Sigmoid colon (tissue), 7 donors: ENCODE measurements around the gene PMF1. TPM values are rescaled to one million over a fixed set of nuclear protein-coding genes. Genes with fewer than 3 reads are reported as not detected.

ENCODE experiments used
- DNase-seq: peaks from one replicate; pipeline ENCODE4 v3.0.0-alpha.2; 2019
- H3K27ac ChIP-seq, 4 donors: fragments of 200-600 bp; sonication (generic); one replicate each; pipeline ENCODE4 v1.5.1; 2016 to 2019; ENCODE audit warnings: mild to moderate bottlenecking in 1 of 4
- H3K27me3 ChIP-seq, 3 donors: fragments of 200-600 bp; sonication (generic); one replicate each; pipeline ENCODE4 v1.5.1; 2019; ENCODE audit warnings: mild to moderate bottlenecking in 1 of 3
- H3K36me3 ChIP-seq, 4 donors: fragments of 200-600 bp; sonication (generic); one replicate each; pipeline ENCODE4 v1.5.1; 2016 to 2019
- H3K4me1 ChIP-seq, 4 donors: fragments of 200-600 bp; sonication (generic); one replicate each; pipeline ENCODE4 v1.5.1; 2017 to 2019
- H3K4me3 ChIP-seq, 4 donors: fragments of 200-600 bp; sonication (generic); one replicate each; pipeline ENCODE4 v1.5.1; 2017 to 2019; ENCODE audit warnings: mild to moderate bottlenecking in 2 of 4, moderate library complexity in 1 of 4
- H3K9me3 ChIP-seq, 4 donors: fragments of 200-600 bp in 3 of 4; sonication (generic) in 3 of 4; one replicate each; pipeline versions ENCODE4 v1.5.1 to v1.6.1; 2013 to 2019
- EP300 ChIP-seq, 4 donors: sonication (generic); formaldehyde crosslinking; IDR thresholded peaks; one replicate each; pipeline ENCODE4 v1.6.1; 2017; ENCODE audit warnings: antibody characterized with exemption in 4 of 4
- POLR2A ChIP-seq, 2 donors: fragments of 450-650 bp; IDR thresholded peaks; one replicate each; pipeline ENCODE4 v1.6.1; 2016; ENCODE audit warnings: antibody characterized with exemption in 2 of 2, mild to moderate bottlenecking in 2 of 2, moderate library complexity in 2 of 2
- POLR2AphosphoS5 ChIP-seq, 4 donors: sonication (generic); formaldehyde crosslinking; IDR thresholded peaks; one replicate each; pipeline ENCODE4 v1.6.1; 2017; ENCODE audit warnings: antibody characterized with exemption in 4 of 4
- WGBS, 2 donors: extraction: QIAGEN DNeasy Blood & Tissue Kit; methylation state at CpG; one replicate each; pipeline ENCODE4 v1.1.7; 2013; 5-methylcytosine and 5-hydroxymethylcytosine counted together
- intact Hi-C: fragments of 100-400 bp; cut with DNase I; formaldehyde crosslinking; loops from one replicate; pipeline ENCODE4 v1.15.1; 2023
- polyA plus RNA-seq, 3 donors: library from polyadenylated mRNA; stranded (reverse); fragments of 200-250 nt; gene quantifications; one replicate each; pipeline ENCODE4 v1.2.3, GENCODE V29; 2013
- total RNA-seq, 4 donors: library from RNA; depleted of rRNA; stranded (reverse); fragments of >200 nt; gene quantifications; one replicate each; pipeline ENCODE4 v1.1.0, GENCODE V29; 2016
- TF ChIP-seq, protein P1 (sequence below), 4 experiments: fragments of 450-650 bp in 3 of 4; fragments of 200-600 bp in 1 of 4; IDR thresholded peaks; one replicate each; pipeline ENCODE4 v1.5.1; 2016 to 2019; ENCODE audit warnings: antibody characterized with exemption in 4 of 4, mild to moderate bottlenecking in 3 of 4, moderate library complexity in 2 of 4
- donor health status: healthy with polysubstance abuse.
- donor health status: Bipolar disorder and iron deficiency.
- donor health status: healthy.

The PMF1 gene
- total and polyA plus RNA-seq, 7 donors = 41.1 to 75.1 (median 52.8) TPM

DNA sequence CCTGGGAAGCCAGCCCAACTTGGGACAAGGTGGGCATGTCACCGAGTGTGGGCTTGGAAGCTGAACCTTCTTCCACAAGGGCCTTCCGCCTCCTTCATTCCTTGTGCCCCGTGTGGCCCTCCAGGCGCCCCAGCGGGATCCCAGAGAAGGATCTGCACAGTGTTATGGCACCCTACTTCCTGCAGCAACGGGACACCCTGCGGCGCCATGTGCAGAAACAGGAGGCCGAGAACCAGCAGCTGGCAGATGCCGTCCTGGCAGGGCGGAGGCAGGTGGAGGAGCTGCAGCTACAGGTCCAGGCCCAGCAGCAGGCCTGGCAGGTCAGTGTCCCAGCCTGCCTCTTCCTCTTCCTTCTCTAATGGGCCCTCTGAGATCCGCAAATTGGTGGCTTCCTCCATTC is 23.4 kb downstream of the PMF1 start:
- Histone ChIP-seq H3K4me1 (no peaks in the 10 kb centered on the region), H3K27me3 (no peaks in the 10 kb centered on the region), H3K4me3 (no peak overlapping the region), H3K9me3 (no peaks in the 10 kb centered on the region), H3K36me3 (peaks cover 25 to 75% (median 46%) of the 10 kb centered on the region in 4 donors), H3K27ac (no peak overlapping the region)
- intact Hi-C loops = no loop called here
- WGBS, 2 donors = 95 to 97% methylated on average over 12 of the region's 12 CpGs
- no peak for DNase-seq
- TF ChIP-seq EP300 (IDR thresholded peaks at IDR 0.05) = no peak
- TF ChIP-seq, protein P1, sequence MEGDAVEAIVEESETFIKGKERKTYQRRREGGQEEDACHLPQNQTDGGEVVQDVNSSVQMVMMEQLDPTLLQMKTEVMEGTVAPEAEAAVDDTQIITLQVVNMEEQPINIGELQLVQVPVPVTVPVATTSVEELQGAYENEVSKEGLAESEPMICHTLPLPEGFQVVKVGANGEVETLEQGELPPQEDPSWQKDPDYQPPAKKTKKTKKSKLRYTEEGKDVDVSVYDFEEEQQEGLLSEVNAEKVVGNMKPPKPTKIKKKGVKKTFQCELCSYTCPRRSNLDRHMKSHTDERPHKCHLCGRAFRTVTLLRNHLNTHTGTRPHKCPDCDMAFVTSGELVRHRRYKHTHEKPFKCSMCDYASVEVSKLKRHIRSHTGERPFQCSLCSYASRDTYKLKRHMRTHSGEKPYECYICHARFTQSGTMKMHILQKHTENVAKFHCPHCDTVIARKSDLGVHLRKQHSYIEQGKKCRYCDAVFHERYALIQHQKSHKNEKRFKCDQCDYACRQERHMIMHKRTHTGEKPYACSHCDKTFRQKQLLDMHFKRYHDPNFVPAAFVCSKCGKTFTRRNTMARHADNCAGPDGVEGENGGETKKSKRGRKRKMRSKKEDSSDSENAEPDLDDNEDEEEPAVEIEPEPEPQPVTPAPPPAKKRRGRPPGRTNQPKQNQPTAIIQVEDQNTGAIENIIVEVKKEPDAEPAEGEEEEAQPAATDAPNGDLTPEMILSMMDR (IDR thresholded peaks at IDR 0.05) = no peak
- no peak for TF ChIP-seq POLR2AphosphoS5 (IDR thresholded peaks at IDR 0.05)
- no peak for TF ChIP-seq POLR2A (IDR thresholded peaks at IDR 0.05)

DNA sequence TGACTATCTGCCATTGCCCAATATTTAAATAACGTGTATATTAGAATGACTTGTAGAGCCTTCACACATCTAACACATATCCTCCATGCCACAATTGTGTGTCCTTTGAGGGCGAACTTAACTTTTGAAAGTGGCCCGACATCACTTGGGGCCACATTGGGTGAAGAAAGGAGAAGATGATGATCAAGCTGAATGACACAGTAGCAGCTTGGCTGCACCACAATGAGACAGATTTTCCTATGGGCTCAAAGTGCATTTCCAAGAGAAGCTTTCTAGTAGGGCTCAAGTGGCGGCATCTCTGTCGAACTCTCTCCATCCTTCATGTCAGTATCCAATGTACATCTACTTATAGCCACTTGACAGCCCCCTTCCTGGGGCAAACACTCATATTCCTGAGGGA is 25.4 kb downstream of the PMF1 start:
- Histone ChIP-seq H3K27ac (no peak overlapping the region), H3K27me3 (no peaks in the 10 kb centered on the region), H3K36me3 (peaks cover 25 to 81% (median 44%) of the 10 kb centered on the region in 4 donors), H3K4me1 (no peaks in the 10 kb centered on the region), H3K9me3 (no peaks in the 10 kb centered on the region), H3K4me3 (no peak overlapping the region)
- no peak for DNase-seq
- TF ChIP-seq POLR2AphosphoS5 (IDR thresholded peaks at IDR 0.05) = no peak
- TF ChIP-seq, protein P1 (IDR thresholded peaks at IDR 0.05) = no peak
- TF ChIP-seq POLR2A (IDR thresholded peaks at IDR 0.05) = no peak
- TF ChIP-seq EP300 (IDR thresholded peaks at IDR 0.05) = no peak
- intact Hi-C loops = no loop called here
- WGBS, 2 donors = 96 to 97% methylated on average over 5 of the region's 5 CpGs

DNA sequence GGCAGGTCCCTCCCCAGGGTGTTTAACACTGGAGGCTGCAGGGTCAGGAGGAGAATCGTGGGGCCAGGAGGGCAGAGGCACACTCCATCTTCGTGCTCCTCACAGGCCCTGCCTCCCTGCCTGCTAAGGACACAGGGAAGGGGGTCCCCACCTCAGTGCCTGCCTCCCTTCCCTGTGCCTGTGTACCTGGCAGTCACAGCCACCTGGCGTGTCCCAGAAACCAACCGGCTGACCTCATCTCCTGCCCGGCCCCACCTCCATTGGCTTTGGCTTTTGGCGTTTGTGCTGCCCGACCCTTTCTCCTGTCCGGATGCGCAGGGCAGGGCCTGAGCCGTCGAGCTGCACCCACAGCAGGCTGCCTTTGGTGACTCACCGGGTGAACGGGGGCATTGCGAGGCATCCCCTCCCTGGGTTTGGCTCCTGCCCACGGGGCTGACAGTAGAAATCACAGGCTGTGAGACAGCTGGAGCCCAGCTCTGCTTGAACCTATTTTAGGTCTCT is 28.6 kb downstream of the PMF1 start:
- no peak overlapping the region for H3K27ac ChIP-seq
- no peak for TF ChIP-seq EP300 (IDR thresholded peaks at IDR 0.05)
- TF ChIP-seq POLR2A (IDR thresholded peaks at IDR 0.05) = no peak
- TF ChIP-seq, protein P1 (IDR thresholded peaks at IDR 0.05) = no peak
- TF ChIP-seq POLR2AphosphoS5 (IDR thresholded peaks at IDR 0.05) = no peak
- peaks cover 0 to 13% (median 10%) of the 10 kb centered on the region in 4 donors for H3K4me1 ChIP-seq
- H3K27me3 ChIP-seq = peaks cover 11 to 26% (median 18%) of the 10 kb centered on the region in 3 donors
- intact Hi-C loops = no loop called here
- no peak for DNase-seq
- peaks cover 20 to 52% (median 28%) of the 10 kb centered on the region in 4 donors for H3K36me3 ChIP-seq
- WGBS, 2 donors = 66 to 74% methylated on average over 15 of the region's 15 CpGs
- H3K4me3 ChIP-seq = no peak overlapping the region
- no peaks in the 10 kb centered on the region for H3K9me3 ChIP-seq

DNA sequence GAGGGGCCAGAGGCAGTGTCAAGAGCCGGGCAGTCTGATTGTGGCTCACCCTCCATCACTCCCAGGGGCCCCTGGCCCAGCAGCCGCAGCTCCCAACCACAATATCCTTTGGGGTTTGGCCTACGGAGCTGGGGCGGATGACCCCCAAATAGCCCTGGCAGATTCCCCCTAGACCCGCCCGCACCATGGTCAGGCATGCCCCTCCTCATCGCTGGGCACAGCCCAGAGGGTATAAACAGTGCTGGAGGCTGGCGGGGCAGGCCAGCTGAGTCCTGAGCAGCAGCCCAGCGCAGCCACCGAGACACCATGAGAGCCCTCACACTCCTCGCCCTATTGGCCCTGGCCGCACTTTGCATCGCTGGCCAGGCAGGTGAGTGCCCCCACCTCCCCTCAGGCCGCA is 29.1 kb downstream of the PMF1 start, which contains the start of gene BGLAP:
BGLAP (plus strand) TSS at position 259 of the 400 bp plus-strand sequence; CDS start at position 307, 48 bp downstream.
- WGBS, 2 donors = 80 to 86% methylated on average over 14 of the region's 14 CpGs
- TF ChIP-seq EP300 (IDR thresholded peaks at IDR 0.05) (no peak), POLR2A (IDR thresholded peaks at IDR 0.05) (no peak), POLR2AphosphoS5 (IDR thresholded peaks at IDR 0.05) (no peak)
- TF ChIP-seq, protein P1 (IDR thresholded peaks at IDR 0.05) = no peak
- DNase-seq = no peak
- H3K27me3 ChIP-seq = peaks cover 15 to 32% (median 18%) of the 10 kb centered on the region in 3 donors
- intact Hi-C loops = no loop called here
- no peak within 1 kb of the TSS for H3K4me3 ChIP-seq
- peaks cover 0 to 14% (median 11%) of the 10 kb centered on the region in 4 donors for H3K4me1 ChIP-seq
- peaks cover 15 to 47% (median 23%) of the 10 kb centered on the region in 4 donors for H3K36me3 ChIP-seq
- no peaks in the 10 kb centered on the region for H3K9me3 ChIP-seq
- no peak within 1 kb of the TSS for H3K27ac ChIP-seq

DNA sequence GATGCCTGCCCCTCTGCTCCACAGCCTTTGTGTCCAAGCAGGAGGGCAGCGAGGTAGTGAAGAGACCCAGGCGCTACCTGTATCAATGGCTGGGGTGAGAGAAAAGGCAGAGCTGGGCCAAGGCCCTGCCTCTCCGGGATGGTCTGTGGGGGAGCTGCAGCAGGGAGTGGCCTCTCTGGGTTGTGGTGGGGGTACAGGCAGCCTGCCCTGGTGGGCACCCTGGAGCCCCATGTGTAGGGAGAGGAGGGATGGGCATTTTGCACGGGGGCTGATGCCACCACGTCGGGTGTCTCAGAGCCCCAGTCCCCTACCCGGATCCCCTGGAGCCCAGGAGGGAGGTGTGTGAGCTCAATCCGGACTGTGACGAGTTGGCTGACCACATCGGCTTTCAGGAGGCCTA is 29.9 kb downstream of the PMF1 start:
- no peak for TF ChIP-seq EP300 (IDR thresholded peaks at IDR 0.05)
- no peak for TF ChIP-seq POLR2AphosphoS5 (IDR thresholded peaks at IDR 0.05)
- TF ChIP-seq, protein P1 (IDR thresholded peaks at IDR 0.05) = no peak
- TF ChIP-seq POLR2A (IDR thresholded peaks at IDR 0.05) = no peak
- H3K27ac ChIP-seq = no peak overlapping the region
- H3K36me3 ChIP-seq = peaks cover 12 to 39% (median 18%) of the 10 kb centered on the region in 4 donors
- intact Hi-C loops = no loop called here
- WGBS, 2 donors = 81 to 85% methylated on average over 10 of the region's 10 CpGs
- peaks cover 15 to 35% (median 18%) of the 10 kb centered on the region in 3 donors for H3K27me3 ChIP-seq
- no peak overlapping the region for H3K4me3 ChIP-seq
- H3K9me3 ChIP-seq = no peaks in the 10 kb centered on the region
- DNase-seq = no peak
- H3K4me1 ChIP-seq = peaks cover 0 to 21% (median 18%) of the 10 kb centered on the region in 4 donors
